Measurements from ENCODE around the gene GAN.

Gene GAN

DNA sequence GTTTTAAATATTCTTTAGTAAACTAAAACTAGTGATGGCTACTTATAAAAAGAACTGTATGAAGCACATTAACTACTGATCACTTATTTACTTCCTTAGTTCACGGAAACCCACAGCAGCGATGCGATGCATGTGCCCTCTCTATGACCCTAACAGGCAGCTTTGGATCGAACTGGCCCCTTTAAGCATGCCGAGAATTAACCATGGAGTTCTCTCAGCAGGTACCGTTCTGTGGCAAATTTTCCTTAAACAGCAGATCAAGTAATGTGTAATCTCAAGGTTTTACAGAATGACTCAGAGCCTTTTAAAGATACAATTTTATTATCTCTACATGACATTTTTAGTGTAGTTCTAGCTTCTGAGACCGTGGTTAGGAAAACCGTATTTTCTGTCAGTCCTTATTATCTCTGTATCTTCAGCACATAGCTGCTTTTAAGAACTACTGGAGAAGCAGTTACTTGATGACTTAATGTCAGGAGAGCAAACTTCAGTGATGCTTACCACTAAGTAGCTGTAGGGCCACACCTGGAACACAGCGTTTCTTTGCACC lies 43.0 kb downstream of the GAN start:
- H3K27me3 ChIP-seq (ENCODE audit: insufficient read depth, low read length) = no peaks in the 10 kb centered on the region
- 0 out of 2 replicates have a peak, but pooled peaks cover 6% of the 10 kb centered on the region for H3K36me3 ChIP-seq (ENCODE audit: insufficient read depth, low read length)
- H2AFZ ChIP-seq (ENCODE audit: low read length, unreplicated experiment) = no peak overlapping the region
- no peak overlapping the region for H3K27ac ChIP-seq (ENCODE audit: low read depth, low read length)
- no peaks in the 10 kb centered on the region for H3K79me2 ChIP-seq (ENCODE audit: control insufficient read depth, insufficient read depth, low read length, unreplicated experiment)
- no peak overlapping the region for H3K4me3 ChIP-seq (ENCODE audit: low read depth, low read length)
- no peaks in the 10 kb centered on the region for H3K4me1 ChIP-seq (ENCODE audit: control insufficient read depth, insufficient read depth, low read length, unreplicated experiment)

DNA sequence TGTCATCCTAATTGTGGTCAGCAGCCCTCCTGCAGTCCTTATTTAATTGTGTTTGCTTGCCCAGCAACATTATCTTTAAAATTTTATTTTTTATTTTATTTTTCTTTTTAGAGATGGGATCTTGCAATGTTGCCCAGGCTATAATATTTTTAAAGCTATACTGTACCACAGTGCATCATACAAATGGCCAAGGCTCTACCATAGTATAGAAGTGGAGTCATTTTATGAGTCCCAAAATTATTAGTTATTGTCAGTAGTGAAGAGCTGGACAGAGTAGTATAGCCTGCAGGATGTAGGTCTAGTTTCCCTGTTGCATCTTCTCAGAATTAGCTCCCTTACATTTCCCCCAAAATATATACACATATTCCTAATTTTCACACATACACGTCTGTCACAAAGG lies 44.1 kb downstream of the GAN start:
- Histone ChIP-seq H3K27ac (ENCODE audit: low read depth, low read length) (no peak overlapping the region), H3K4me3 (ENCODE audit: low read depth, low read length) (no peak overlapping the region), H3K4me1 (ENCODE audit: control insufficient read depth, insufficient read depth, low read length, unreplicated experiment) (no peaks in the 10 kb centered on the region), H2AFZ (ENCODE audit: low read length, unreplicated experiment) (no peak overlapping the region), H3K79me2 (ENCODE audit: control insufficient read depth, insufficient read depth, low read length, unreplicated experiment) (no peaks in the 10 kb centered on the region), H3K27me3 (ENCODE audit: insufficient read depth, low read length) (no peaks in the 10 kb centered on the region), H3K36me3 (ENCODE audit: insufficient read depth, low read length) (0 out of 2 replicates have a peak, but pooled peaks cover 6% of the 10 kb centered on the region)

DNA sequence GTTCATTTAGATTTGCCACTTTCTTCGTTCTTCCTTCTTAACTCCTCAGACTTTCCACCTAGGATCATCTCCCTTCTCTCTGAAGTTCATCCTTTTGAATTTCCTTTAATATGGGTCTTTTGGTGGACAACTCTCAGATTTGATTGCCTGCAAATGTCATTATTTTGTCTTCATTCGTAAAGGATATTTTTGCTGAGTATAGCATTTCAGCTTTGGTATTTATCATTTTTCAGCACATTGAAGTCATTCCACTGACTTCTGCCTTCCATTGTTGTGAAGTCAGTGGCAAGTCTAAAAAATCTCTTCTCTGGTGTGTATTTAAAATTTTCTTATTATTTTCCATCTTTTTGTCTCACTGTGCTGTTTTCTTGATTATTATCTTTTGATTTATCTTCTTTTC lies 45.4 kb downstream of the GAN start:
- no peak overlapping the region for H3K4me3 ChIP-seq (ENCODE audit: low read depth, low read length)
- H3K27me3 ChIP-seq (ENCODE audit: insufficient read depth, low read length) = no peaks in the 10 kb centered on the region
- H3K79me2 ChIP-seq (ENCODE audit: control insufficient read depth, insufficient read depth, low read length, unreplicated experiment) = no peaks in the 10 kb centered on the region
- no peaks in the 10 kb centered on the region for H3K4me1 ChIP-seq (ENCODE audit: control insufficient read depth, insufficient read depth, low read length, unreplicated experiment)
- no peak overlapping the region for H3K27ac ChIP-seq (ENCODE audit: low read depth, low read length)
- H2AFZ ChIP-seq (ENCODE audit: low read length, unreplicated experiment) = no peak overlapping the region
- 0 out of 2 replicates have a peak, but pooled peaks cover 6% of the 10 kb centered on the region for H3K36me3 ChIP-seq (ENCODE audit: insufficient read depth, low read length)

DNA sequence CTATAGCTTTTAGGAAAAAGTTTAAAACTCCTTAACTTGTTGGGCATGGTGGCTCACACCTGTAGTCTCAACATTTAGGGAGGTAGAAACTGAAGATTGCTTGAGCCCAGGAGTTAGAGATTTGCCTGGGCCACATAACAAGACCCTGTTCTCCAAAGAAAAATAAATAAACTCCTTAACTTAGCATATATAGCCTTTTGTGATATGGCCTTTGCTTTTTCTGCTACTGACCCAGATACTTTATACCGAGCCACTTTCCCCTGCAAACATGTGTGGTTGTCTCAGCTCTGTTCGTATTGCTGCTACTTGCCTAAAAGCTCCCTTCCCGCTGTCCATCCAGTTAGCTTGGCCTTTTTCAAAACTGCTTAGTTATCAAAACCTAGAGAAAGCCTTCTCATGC lies 51.0 kb downstream of the GAN start:
- Histone ChIP-seq H3K4me3 (ENCODE audit: low read depth, low read length) (no peak overlapping the region), H3K4me1 (ENCODE audit: control insufficient read depth, insufficient read depth, low read length, unreplicated experiment) (no peaks in the 10 kb centered on the region), H2AFZ (ENCODE audit: low read length, unreplicated experiment) (no peak overlapping the region), H3K27me3 (ENCODE audit: insufficient read depth, low read length) (no peaks in the 10 kb centered on the region), H3K36me3 (ENCODE audit: insufficient read depth, low read length) (peaks cover 3% of the 10 kb centered on the region; the same call in 1 of the 2 replicates), H3K79me2 (ENCODE audit: control insufficient read depth, insufficient read depth, low read length, unreplicated experiment) (no peaks in the 10 kb centered on the region), H3K27ac (ENCODE audit: low read depth, low read length) (no peak overlapping the region)

DNA sequence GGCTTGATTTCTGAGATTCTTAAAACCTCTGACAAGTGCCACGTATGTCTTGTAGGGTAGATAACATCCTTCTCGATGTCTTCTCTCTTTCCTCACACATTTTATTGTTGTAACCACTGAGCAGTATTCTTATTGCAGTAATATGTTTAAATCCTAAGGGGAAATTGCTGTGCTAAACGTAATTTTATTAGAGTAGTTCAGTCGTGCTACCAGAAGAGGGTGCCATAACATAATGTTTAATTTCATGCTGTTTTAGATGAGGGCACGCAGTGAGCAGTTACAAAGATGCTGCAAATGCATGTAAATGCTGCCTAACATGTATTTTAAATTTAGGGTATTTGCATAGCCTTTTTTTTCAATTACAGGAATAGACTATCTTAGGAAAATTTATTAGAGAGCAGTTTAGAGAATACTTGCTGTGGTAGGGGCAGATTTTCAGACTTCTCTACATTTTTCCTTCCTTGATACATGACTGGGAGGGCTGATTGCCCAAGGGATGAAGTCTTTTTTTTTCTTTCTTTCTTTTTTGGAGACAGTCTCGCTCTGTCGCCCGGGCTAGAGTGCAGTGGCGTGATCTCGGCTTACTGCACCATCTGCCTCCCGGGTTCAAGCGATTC lies 51.7 kb downstream of the GAN start:
- H2AFZ ChIP-seq (ENCODE audit: low read length, unreplicated experiment) = no peak overlapping the region
- H3K79me2 ChIP-seq (ENCODE audit: control insufficient read depth, insufficient read depth, low read length, unreplicated experiment) = no peaks in the 10 kb centered on the region
- no peaks in the 10 kb centered on the region for H3K27me3 ChIP-seq (ENCODE audit: insufficient read depth, low read length)
- no peak overlapping the region for H3K4me3 ChIP-seq (ENCODE audit: low read depth, low read length)
- H3K4me1 ChIP-seq (ENCODE audit: control insufficient read depth, insufficient read depth, low read length, unreplicated experiment) = no peaks in the 10 kb centered on the region
- H3K27ac ChIP-seq (ENCODE audit: low read depth, low read length) = no peak overlapping the region
- peaks cover 6% of the 10 kb centered on the region for H3K36me3 ChIP-seq (ENCODE audit: insufficient read depth, low read length)

DNA sequence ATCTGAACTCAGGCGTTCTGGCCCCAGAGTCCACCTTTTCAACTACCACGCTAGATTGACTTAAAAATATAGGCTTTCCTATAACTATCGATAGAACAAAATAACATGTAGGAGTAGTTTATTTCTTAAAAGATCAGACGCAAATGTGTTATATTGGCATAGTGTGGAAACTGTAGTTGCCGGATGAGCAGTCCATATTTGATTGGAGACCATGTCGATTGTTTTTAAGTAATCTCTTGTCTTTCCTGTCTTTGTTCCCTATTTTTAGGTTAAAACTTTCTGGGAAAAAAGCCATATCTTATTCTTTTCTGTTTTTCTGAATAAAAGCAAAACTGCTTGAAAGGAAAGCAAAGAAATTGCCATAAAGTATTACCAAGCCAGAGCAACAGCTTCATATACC lies 53.1 kb downstream of the GAN start:
- Histone ChIP-seq H3K27ac (ENCODE audit: low read depth, low read length) (no peak overlapping the region), H3K36me3 (ENCODE audit: insufficient read depth, low read length) (peaks cover 6% of the 10 kb centered on the region), H2AFZ (ENCODE audit: low read length, unreplicated experiment) (no peak overlapping the region), H3K27me3 (ENCODE audit: insufficient read depth, low read length) (no peaks in the 10 kb centered on the region), H3K4me1 (ENCODE audit: control insufficient read depth, insufficient read depth, low read length, unreplicated experiment) (no peaks in the 10 kb centered on the region), H3K79me2 (ENCODE audit: control insufficient read depth, insufficient read depth, low read length, unreplicated experiment) (no peaks in the 10 kb centered on the region), H3K4me3 (ENCODE audit: low read depth, low read length) (no peak overlapping the region)

DNA sequence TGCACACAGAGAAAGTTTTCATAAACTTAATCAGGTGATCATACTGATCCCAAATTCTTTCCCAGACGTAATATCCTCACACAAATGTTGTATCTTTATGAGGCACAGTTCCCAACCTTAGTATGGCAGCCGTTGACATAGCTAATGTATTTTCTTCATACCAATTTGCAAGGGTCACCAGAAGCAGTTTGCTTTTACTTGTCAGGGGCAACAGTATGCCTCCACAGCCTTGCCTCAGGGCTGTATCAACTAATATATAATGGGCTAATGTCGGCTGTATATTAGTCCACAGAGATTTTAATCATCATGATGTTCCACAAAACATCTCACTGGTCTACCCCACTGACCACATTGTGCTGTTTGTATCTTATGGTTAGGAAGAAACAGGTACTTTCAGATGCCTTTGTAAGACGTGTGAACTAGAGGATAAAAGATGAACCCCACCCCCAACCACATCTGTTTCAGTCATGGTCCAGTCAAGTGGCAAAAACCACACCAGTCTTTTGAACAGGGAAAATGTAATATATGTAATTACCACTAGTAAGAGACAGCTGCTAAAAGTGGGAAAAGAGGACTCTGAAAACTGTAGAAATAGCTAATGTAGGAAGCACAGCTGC lies 55.2 kb downstream of the GAN start:
- Histone ChIP-seq H2AFZ (ENCODE audit: low read length, unreplicated experiment) (no peak overlapping the region), H3K27me3 (ENCODE audit: insufficient read depth, low read length) (no peaks in the 10 kb centered on the region), H3K27ac (ENCODE audit: low read depth, low read length) (no peak overlapping the region), H3K79me2 (ENCODE audit: control insufficient read depth, insufficient read depth, low read length, unreplicated experiment) (no peaks in the 10 kb centered on the region), H3K4me1 (ENCODE audit: control insufficient read depth, insufficient read depth, low read length, unreplicated experiment) (no peaks in the 10 kb centered on the region), H3K36me3 (ENCODE audit: insufficient read depth, low read length) (peaks cover 6% of the 10 kb centered on the region), H3K4me3 (ENCODE audit: low read depth, low read length) (no peak overlapping the region)

DNA sequence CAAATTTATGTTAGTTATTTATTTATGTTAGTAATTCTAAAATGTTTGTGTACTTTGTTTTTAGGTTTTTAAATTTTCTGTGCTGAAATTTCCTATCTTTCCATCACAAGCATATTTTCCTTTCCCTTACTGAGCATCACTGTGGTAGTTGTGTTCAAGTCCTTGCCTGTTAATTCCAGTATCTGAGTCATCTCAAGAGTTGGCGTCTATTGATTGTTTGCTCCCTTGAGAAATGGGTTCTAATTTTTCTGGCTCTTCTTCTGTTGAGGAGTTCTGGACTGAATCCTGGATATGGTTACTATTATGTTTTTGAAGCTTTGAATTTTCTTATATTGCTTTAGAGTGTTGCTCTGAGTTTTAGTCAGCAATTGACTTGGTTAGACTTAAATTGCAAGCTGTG lies 56.3 kb downstream of the GAN start:
- peaks cover 6% of the 10 kb centered on the region for H3K36me3 ChIP-seq (ENCODE audit: insufficient read depth, low read length)

DNA sequence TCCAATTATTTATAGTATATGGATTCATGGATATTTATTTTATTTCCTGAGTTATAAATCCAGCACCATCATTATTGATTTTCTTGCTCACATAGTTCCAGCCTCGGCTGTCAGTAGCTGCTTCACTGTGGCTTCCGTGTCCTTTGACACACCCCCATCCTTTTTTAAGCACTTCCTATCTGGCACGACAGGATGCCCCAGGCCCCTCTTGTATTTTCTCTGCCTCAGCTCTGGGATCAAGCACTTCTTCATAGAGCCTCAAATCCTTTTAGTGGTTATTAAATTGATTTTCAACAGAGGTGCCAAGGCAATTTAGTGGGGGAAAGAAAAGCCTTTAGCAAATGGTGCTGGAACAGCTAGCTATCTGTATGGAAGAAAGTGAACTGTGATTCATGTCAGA lies 59.8 kb downstream of the GAN start:
- Histone ChIP-seq H2AFZ (ENCODE audit: low read length, unreplicated experiment) (no peak overlapping the region), H3K27me3 (ENCODE audit: insufficient read depth, low read length) (no peaks in the 10 kb centered on the region), H3K27ac (ENCODE audit: low read depth, low read length) (no peak overlapping the region), H3K36me3 (ENCODE audit: insufficient read depth, low read length) (peaks cover 11% of the 10 kb centered on the region; the same call in 1 of the 2 replicates), H3K79me2 (ENCODE audit: control insufficient read depth, insufficient read depth, low read length, unreplicated experiment) (no peaks in the 10 kb centered on the region), H3K4me1 (ENCODE audit: control insufficient read depth, insufficient read depth, low read length, unreplicated experiment) (no peaks in the 10 kb centered on the region), H3K4me3 (ENCODE audit: low read depth, low read length) (no peak overlapping the region)

More for the DNA sequence above, 56.3 kb downstream of the GAN start:
- Histone ChIP-seq H3K27ac (ENCODE audit: low read depth, low read length) (no peak overlapping the region), H2AFZ (ENCODE audit: low read length, unreplicated experiment) (no peak overlapping the region), H3K4me3 (ENCODE audit: low read depth, low read length) (no peak overlapping the region), H3K79me2 (ENCODE audit: control insufficient read depth, insufficient read depth, low read length, unreplicated experiment) (no peaks in the 10 kb centered on the region), H3K4me1 (ENCODE audit: control insufficient read depth, insufficient read depth, low read length, unreplicated experiment) (no peaks in the 10 kb centered on the region), H3K27me3 (ENCODE audit: insufficient read depth, low read length) (no peaks in the 10 kb centered on the region)

DNA sequence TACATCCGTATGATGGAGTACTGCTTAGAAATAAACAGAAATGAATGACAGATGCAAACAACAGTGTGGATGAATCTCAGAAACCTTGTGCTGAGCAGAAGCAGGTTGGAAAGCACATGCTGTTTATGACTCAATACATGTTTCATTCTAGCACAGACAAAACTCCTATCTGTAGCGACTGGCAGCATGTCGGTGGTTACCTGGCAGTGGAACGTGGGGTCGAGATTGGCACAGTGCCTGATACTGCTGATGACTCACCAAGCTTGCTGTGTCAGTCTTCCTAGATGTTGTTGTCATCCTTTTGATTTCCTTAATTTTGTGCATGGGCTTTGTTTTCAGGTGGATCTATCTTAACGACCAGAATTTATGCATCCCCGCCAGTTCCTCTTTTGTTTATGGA lies 62.1 kb downstream of the GAN start:
- Histone ChIP-seq H3K4me1 (ENCODE audit: control insufficient read depth, insufficient read depth, low read length, unreplicated experiment) (no peaks in the 10 kb centered on the region), H3K79me2 (ENCODE audit: control insufficient read depth, insufficient read depth, low read length, unreplicated experiment) (no peaks in the 10 kb centered on the region), H3K36me3 (ENCODE audit: insufficient read depth, low read length) (peaks cover 8% of the 10 kb centered on the region; the same call in 1 of the 2 replicates), H3K4me3 (ENCODE audit: low read depth, low read length) (no peak overlapping the region), H3K27ac (ENCODE audit: low read depth, low read length) (no peak overlapping the region), H3K27me3 (ENCODE audit: insufficient read depth, low read length) (no peaks in the 10 kb centered on the region), H2AFZ (ENCODE audit: low read length, unreplicated experiment) (no peak overlapping the region)

DNA sequence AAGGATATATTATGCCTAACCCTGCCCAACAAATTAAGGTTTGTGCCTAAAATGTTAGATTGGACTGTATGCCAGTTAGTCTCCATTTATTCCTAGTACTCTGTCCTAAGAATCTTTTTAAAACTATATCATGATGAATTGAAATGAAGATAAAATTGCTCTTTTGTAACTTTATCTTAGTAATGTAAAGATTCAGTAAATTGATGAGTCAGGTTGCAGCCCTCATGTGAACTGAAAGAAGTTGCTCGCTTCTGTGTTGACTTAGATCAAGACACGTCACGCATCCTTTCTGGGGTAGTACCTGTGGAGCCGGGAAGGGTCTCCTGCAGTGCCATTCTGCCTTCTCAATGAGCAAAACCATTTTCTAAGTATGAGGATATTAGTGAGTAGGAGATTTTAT lies 63.3 kb downstream of the GAN start:
- no peak overlapping the region for H3K27ac ChIP-seq (ENCODE audit: low read depth, low read length)
- no peaks in the 10 kb centered on the region for H3K27me3 ChIP-seq (ENCODE audit: insufficient read depth, low read length)
- H3K4me1 ChIP-seq (ENCODE audit: control insufficient read depth, insufficient read depth, low read length, unreplicated experiment) = no peaks in the 10 kb centered on the region
- H2AFZ ChIP-seq (ENCODE audit: low read length, unreplicated experiment) = no peak overlapping the region
- no peaks in the 10 kb centered on the region for H3K79me2 ChIP-seq (ENCODE audit: control insufficient read depth, insufficient read depth, low read length, unreplicated experiment)
- peaks cover 8% of the 10 kb centered on the region; the same call in 1 of the 2 replicates for H3K36me3 ChIP-seq (ENCODE audit: insufficient read depth, low read length)
- no peak overlapping the region for H3K4me3 ChIP-seq (ENCODE audit: low read depth, low read length)

Data from ACC112 (cell line).